ENCODE results near the gene ZNF860. TPM values are rescaled to one million over a fixed set of nuclear protein-coding genes. Genes with fewer than 3 reads are reported as not detected.
A peak's percentile ranks its signal among the peaks of the same experiment; 100 is the strongest.

Gene ZNF860
- total RNA-seq, 1 experiment from 2014 or later: 8.9 TPM

GRCh38 chr3:31947162-31947561 is 34.4 kb upstream of the ZNF860 start:
- intact Hi-C loops (cut with micrococcal nuclease; ENCODE audit: unreplicated experiment): no loop called here
- CTCF ChIA-PET: no interaction called here
- Histone ChIP-seq H3K4me3 (ENCODE audit: low read depth in 2 of 2, low read length in 2 of 2) (no peak overlapping the region), H3K27ac (ENCODE audit: low read length) (no peak overlapping the region; the same call in 1 of the 2 replicates), H3K4me1 (ENCODE audit: control insufficient read depth, insufficient read depth, low read length) (peaks cover 23% of the 10 kb centered on the region), H3K9me3 (ENCODE audit: control insufficient read depth, insufficient read depth, low read depth, low read length) (peaks cover 10% of the 10 kb centered on the region; the same call in 1 of the 2 replicates), H3K36me3 (ENCODE audit: control insufficient read depth, insufficient read depth, low read length) (no peaks in the 10 kb centered on the region), H3K27me3 (ENCODE audit: control insufficient read depth, insufficient read depth, low read length) (no peaks in the 10 kb centered on the region)
- in situ Hi-C loops (cut with HindIII; ENCODE audit: low pct_unique_long_range_greater_than_20kb, low sequenced_read_pairs): no loop called here
- BruUV-seq (replicated peaks): no TSS peak
- TF ChIP-seq REST (IDR thresholded peaks at IDR 0.05; ENCODE audit: insufficient read depth in 1 of 2, low read depth in 2 of 2, low read length in 1 of 2) (no peak), TCF7L2 (IDR thresholded peaks at IDR 0.05; ENCODE audit: low read depth, low read length) (no peak), SIN3A (IDR thresholded peaks at IDR 0.05; ENCODE audit: borderline replicate concordance, insufficient read depth, low read depth, low read length) (no peak), POLR2AphosphoS5 (IDR thresholded peaks at IDR 0.05; ENCODE audit: low read depth, low read length) (no peak), CTCF (IDR thresholded peaks at IDR 0.05) (no peak)
- ATAC-seq (0 out of 2 replicates have a peak, but pooled peaks have one; percentile 17), DNase-seq (ENCODE audit: low read depth, low spot score) (no peak)
- POLR2A ChIA-PET: no interaction called here

- TF ChIP-seq TCF7L2 (IDR thresholded peaks at IDR 0.05; ENCODE audit: low read depth, low read length): no peak
- TF ChIP-seq REST (IDR thresholded peaks at IDR 0.05; ENCODE audit: insufficient read depth in 1 of 2, low read depth in 2 of 2, low read length in 1 of 2): no peak
- no peak for TF ChIP-seq SIN3A (IDR thresholded peaks at IDR 0.05; ENCODE audit: borderline replicate concordance, insufficient read depth, low read depth, low read length)
- no peak for TF ChIP-seq CTCF (IDR thresholded peaks at IDR 0.05)
- TF ChIP-seq POLR2AphosphoS5 (IDR thresholded peaks at IDR 0.05; ENCODE audit: low read depth, low read length): no peak
- intact Hi-C loops (cut with micrococcal nuclease; ENCODE audit: unreplicated experiment): no loop called here
These were observed 33.9 kb upstream of the ZNF860 start for GRCh38 chr3:31947671-31948091.

More at GRCh38 chr3:31947671-31948091, 33.9 kb upstream of the ZNF860 start:
- H3K27ac ChIP-seq (ENCODE audit: low read length): peak overlapping the region; percentile 29; the same call in 1 of the 2 replicates
- BruUV-seq (replicated peaks): no TSS peak
- H3K27me3 ChIP-seq (ENCODE audit: control insufficient read depth, insufficient read depth, low read length): no peaks in the 10 kb centered on the region
- ChIA-PET POLR2A (no interaction called here), CTCF (no interaction called here)
- peaks cover 23% of the 10 kb centered on the region for H3K4me1 ChIP-seq (ENCODE audit: control insufficient read depth, insufficient read depth, low read length)
- DNase-seq (ENCODE audit: low read depth, low spot score) (no peak), ATAC-seq (peak; percentile 12; the same call in 1 of the 2 replicates)
- H3K36me3 ChIP-seq (ENCODE audit: control insufficient read depth, insufficient read depth, low read length): no peaks in the 10 kb centered on the region
- no peak overlapping the region for H3K4me3 ChIP-seq (ENCODE audit: low read depth in 2 of 2, low read length in 2 of 2)
- H3K9me3 ChIP-seq (ENCODE audit: control insufficient read depth, insufficient read depth, low read depth, low read length): peaks cover 10% of the 10 kb centered on the region; the same call in 1 of the 2 replicates
- in situ Hi-C loops (cut with HindIII; ENCODE audit: low pct_unique_long_range_greater_than_20kb, low sequenced_read_pairs): no loop called here

Measured in Panc1 (cell line).